Stimulated activated naive CD8-positive, alpha-beta T cell treated with anti-CD3 and anti-CD28 coated beads, Interleukin-15, Interleukin-2, amounts not matched to agents 100 U/mL and 50 U/mL, for 24 hours (primary cell): ENCODE results near the gene NUSAP1.
A peak's percentile ranks its signal among the peaks of the same experiment; 100 is the strongest.
"Not testable (repeated sequence)": the region's sequence is repeated elsewhere in the genome, so short reads cannot be mapped to it uniquely, and the experiment has no call there.

Experiments
- ATAC-seq: fragments of 150-1000 bp; cut with Tn5 transposase; one replicate; pipeline ENCODE4 v1.10.0; 2021
- DNase-seq: peaks from one replicate; pipeline ENCODE4 v3.0.0; 2021

Gene NUSAP1

GRCh38 chr15:41416128-41416741, 83.6 kb downstream of the NUSAP1 start:
- no peak for ATAC-seq
- DNase-seq, result no peak

GRCh38 chr15:41416742-41417417, 84.2 kb downstream of the NUSAP1 start, which contains the start of gene RTF1:
RTF1 (plus strand) TSS chr15:41417095; CDS start chr15:41417116, 21 bp downstream.
- ATAC-seq, result peak; percentile 96

GRCh38 chr15:41417418-41418195, 84.9 kb downstream of the NUSAP1 start:
- peak; percentile 50 for DNase-seq
- ATAC-seq, result peak; percentile 47

More at GRCh38 chr15:41416742-41417417, 84.2 kb downstream of the NUSAP1 start, which contains the start of gene RTF1:
- DNase-seq, result peak; percentile 99

GRCh38 chr15:41423979-41424659, 91.4 kb downstream of the NUSAP1 start:
- DNase-seq (no peak), ATAC-seq (peak; percentile 85)

GRCh38 chr15:41424809-41425208, 92.1 kb downstream of the NUSAP1 start:
- ATAC-seq (no peak), DNase-seq (no peak)

DNA sequence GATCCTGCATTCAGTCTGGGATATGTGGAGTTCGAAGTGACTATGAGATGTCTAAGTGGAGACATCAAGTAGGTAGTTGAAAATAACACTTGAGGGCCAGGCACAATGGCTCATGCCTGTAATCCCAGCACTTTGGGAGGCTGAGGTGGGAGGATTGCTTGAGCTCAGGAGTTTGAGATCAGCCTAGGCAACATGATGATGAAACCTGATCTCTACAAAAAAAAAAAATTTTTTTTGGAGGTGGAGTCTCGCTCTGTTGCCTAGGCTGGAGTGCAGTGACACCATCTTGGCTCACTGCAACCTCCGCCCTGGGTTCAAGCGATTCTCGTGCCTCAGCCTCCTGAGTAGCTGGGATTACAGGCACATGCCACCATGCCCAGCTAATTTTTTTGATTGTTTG, 93.2 kb downstream of the NUSAP1 start:
- DNase-seq, result not testable (repeated sequence)

GRCh38 chr15:41429003-41429890, 96.6 kb downstream of the NUSAP1 start:
- ATAC-seq (peak; percentile 87), DNase-seq (no peak)

More for the DNA sequence above, 93.2 kb downstream of the NUSAP1 start:
- ATAC-seq, result not testable (repeated sequence)
